GM19395 (cell line): ENCODE results near the gene FAM83F.

Source experiments
- ATAC-seq: cut with Tn5 transposase; IDR thresholded peaks from one replicate; pipeline ENCODE4 v1.9.1; 2021; ENCODE audit warnings: mild to moderate bottlenecking, moderate library complexity; ENCODE audit not compliant: unreplicated experiment

The FAM83F gene

DNA sequence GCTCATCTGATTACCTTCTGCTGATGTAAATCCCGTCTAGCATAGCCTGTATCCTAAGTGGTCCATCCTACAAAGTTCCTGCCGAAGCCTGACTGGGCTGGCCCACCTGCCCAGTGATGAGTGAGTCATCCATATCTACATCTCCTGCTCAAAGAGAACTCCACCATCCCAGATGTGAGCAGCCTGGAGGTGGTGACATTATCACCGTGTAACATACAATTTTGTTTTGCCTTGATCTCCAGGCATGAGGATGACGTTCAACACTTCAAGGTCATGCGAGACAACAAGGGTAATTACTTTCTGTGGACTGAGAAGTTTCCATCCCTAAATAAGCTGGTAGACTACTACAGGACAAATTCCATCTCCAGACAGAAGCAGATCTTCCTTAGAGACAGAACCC is 29.0 kb upstream of the FAM83F start:
- no peak for ATAC-seq

DNA sequence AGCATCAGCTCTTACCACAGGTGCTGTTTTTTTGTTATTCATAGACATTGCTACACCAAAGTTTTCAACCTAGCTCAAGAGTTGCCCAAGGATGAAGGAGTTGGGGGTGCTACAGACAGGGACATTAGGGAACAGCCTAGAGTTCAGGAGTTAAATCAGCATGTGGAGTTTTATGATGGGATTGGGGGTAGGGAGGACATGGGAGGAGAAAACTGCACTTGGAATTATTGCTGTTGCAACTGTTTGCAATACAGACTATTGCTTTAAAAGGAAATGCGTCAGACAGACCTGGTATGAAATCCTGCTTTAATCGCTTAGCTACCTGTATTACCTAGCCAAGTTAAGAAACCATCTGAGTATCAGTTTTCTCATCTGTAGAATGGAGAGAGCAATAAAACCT is 28.3 kb upstream of the FAM83F start:
- ATAC-seq: no peak

DNA sequence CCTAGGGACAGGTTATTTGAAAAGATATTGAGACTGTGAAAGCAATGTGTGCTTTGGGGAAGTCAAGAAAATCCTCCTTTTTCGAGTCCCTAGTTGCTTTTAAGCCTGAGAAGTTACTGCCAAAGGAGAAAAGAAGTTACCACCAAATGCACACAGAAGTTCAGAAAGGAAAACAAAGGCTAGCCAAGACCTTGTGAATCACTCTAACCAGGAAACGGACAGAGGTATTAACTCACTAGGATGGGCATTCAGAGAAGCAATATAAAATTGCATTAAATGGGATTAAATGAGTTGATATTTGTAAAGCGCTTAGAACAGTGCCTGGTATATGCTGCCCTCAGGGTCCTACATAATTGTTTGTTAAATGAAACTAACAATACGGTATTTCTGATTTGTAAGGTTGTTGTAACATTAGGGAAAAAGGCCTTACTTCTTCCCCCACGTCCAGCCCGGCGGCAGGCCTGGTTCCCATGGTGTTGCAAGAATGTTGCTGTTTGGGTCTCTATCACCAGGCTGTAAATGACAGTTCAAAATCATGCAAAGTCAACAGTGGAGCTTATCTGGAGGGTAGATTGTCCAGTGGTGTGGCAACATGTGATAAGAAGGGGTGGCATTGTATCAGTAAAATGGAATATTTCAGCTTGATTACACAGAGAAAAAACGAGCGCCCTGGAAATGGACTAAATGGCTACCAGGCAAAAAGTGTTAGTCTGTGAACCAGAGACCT is 27.5 kb upstream of the FAM83F start:
- ATAC-seq: no peak

DNA sequence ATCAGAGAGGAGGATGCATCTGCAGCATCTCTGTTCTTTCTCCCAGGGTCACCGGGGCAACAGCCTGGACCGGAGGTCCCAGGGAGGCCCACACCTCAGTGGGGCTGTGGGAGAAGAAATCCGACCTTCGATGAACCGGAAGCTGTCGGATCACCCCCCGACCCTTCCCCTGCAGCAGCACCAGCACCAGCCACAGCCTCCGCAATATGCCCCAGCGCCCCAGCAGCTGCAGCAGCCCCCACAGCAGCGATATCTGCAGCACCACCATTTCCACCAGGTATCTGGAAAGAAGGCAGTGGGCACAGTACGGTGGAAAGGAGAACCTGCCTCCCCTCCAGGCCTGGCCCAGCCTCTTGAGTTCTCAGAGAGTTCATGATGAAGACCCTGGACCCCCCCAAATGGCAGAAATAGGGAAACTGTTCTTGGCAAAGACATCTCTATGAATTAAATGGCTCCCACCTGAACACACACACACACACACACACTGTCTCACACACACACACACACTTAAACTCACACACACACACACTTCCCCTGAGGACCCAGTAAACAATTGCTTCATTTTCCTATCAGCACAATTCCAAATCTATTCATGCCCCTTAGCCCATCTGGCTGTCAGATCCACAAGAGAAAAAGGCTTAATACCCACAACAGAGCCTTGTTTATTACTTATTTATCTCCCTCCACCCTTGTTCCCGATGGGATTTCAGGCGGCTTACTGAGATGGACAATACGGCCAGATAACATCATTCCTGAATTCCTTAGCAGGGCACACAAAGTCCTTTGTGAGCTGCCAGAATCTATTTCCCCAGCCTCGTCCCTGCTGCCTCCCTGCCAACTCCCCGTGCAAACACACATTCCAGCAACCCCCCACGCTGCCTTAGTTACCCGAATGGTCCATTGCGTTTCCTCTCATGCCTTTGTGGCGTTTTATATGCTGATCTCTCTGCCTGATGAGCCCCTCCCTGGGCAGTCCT is 26.5 kb upstream of the FAM83F start:
- ATAC-seq: no peak

DNA sequence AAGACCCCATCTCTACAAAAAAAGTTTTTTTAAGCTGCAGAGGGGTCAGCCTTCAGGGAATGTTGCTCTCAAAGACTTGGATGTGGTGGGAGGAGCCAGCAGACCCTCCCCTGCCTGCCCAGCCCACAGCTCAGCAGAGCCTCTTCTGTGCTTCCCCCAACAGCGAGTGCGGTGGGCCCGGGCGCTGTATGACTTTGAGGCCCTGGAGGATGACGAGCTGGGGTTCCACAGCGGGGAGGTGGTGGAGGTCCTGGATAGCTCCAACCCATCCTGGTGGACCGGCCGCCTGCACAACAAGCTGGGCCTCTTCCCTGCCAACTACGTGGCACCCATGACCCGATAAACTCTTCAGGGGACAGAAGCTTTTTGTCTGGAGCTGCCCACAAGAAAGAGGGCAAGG is 24.0 kb upstream of the FAM83F start:
- ATAC-seq: no peak

DNA sequence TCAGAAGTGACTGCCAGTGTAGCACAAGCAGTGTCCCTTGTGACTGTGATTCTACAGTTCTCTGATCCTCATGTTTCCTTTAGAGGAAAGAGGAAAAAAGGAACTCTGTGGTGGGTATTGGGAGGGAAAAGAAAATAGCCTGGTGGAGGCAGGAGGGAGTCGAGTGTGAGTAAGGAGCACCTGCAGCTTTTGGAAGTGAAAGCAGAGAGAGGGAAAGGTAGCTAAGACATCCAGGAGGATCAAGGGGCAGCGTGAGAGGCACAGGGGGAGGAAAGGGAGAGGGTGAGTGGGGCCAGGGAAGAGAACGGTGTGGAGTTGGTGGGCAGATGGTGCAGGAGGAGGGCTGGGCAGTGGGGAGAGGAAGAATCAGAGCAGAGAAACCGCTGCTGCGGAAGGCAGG is 22.1 kb upstream of the FAM83F start:
- no peak for ATAC-seq

DNA sequence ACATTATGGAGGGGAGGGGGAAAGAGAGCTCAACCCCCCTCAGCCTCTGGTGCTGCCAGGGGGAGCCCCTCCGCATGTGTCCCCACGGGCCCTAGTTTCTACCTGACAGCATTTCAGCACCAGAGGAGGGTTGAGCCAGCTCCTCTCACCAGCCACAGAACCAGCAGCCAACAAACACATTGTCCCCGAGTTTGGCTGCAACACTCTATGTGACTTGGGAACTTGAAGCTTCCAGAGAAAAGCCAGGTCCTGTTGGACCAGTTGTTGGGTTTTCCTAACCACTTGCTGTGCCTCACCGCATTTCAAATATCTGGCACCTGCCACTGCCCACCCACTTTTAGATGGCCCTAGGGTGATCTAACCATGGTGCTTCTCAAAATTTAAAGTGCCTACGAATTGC is 21.1 kb upstream of the FAM83F start:
- no peak for ATAC-seq

DNA sequence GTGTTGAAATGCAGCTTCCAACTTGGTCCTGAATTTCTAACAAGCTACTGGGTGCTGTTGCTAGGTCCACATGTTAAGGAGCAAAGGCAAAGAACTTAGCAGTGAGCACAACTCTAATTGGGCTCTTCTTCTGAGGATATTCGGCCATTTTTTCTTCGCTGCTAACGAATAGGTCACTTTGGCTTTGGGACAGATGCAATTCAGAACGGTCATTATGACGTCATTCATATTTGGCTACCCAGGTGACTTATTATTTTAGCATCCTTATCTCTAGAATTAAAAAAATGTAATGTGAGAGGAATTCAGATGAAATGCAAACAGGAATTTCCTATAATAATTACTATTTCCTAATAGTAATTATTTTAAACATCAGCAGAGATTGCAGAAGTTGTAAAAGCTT is 20.7 kb upstream of the FAM83F start:
- no peak for ATAC-seq

DNA sequence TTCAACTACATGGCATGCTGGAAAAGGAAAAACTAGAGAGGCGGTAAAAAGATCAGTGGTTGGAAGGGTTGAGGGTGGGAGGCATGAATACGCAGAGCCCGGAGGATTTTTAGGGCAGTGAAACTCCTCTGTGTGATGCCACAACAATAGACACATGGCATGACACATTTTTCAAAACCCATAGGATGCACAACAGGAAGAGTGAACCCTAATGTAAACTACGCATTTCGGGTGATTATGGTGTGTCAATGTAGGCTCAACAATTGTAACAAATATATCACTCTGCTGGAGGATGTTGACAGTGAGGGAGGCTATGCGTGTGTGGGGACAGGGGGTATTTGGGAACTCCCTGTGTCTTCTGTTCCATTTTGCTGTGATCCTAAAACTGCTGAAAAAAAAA is 15.7 kb upstream of the FAM83F start:
- ATAC-seq: no peak

DNA sequence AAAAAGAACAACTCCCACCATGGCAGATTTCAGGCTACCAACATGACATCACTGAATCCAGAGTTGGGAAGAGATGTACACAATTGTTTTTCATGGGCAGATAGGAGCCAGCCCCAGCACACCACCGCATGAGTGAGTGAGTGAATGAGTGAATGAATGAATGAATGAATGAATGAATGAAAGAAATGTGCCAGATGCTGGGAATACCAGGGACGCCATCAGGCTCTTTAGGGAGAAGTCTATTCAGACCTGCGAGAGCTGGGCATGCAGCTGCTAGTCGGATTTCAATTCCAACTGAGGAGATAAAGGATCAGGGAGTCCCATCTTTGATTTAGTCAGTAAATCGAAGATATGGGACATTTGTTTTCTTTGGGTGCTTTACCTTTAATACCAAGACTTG is 15.3 kb upstream of the FAM83F start:
- no peak for ATAC-seq

DNA sequence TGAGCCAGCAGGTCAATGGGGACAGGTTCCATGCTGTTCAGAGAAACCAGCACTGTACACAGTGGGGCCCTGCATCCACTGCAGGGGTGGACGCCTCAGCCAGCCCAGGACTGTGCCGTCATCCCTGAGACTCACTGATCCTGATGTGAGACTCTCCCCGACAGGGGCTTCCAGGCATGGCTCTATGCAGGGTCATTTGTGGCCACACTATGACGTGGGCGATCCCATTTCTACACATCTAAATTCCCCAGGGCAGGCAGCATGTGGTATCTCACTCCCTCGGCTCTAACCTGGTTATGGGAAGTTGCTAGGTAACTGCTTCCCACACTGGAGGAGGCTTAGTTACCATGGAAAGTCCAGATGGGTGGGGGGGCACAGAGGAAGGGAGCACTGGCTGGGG is 14.2 kb upstream of the FAM83F start:
- no peak for ATAC-seq

DNA sequence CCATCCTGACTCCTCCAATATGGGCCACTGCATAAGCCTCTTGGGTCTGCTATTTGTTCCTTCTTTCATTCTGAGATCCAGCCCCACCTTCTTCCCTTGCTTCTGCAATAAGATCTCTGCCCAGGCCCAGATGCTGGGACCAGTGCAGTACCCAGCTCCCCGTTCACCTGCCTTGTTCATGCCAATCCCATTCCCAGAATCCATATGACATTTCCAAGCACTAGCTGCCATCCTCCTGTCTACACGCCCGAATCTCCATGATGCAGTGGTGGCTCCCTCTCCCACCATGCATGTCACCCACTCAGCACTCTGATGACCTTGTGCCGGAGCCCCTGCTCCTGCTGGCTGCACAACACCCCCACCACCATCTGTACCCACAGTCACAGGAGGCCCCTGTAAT is 11.4 kb upstream of the FAM83F start:
- no peak for ATAC-seq

DNA sequence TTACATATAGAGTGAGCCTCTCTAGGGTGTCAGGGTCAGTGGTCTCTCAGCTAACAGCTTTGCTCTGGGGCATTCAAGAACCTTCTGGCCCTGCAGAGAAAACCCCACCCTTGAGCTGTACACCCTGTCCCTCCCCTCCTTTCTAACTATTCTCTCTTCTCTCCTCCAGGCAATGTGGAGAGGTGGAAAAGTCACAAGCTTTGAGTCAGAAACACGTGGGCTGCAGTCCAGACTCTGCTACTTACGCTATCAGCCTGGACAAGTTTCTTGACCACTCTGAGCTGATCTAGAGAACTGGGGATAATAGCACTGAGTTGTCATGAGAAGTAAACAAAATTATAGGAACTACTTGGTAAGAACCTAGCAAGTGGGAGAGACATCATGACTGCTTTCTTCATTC is 10.7 kb upstream of the FAM83F start:
- no peak for ATAC-seq

DNA sequence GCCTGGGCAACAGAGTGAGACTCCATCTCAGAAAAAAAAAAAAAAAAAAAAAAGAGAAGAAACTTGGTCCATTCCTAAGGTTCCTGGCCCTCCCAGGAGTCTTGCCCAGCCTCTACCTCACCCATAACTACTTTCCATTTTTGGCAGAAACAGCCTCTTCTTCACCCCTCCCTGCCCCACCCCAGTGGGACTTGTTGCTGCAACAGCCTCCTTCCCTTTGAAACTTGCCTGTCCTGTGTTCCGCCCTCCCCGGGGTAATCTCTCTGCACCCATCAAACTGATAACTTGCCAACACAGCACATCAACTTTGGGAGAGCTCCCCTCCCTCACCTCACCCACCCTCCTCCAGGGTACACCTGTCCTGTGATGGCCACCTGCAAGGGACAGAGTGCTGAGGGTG is 10.0 kb upstream of the FAM83F start:
- ATAC-seq: no peak

DNA sequence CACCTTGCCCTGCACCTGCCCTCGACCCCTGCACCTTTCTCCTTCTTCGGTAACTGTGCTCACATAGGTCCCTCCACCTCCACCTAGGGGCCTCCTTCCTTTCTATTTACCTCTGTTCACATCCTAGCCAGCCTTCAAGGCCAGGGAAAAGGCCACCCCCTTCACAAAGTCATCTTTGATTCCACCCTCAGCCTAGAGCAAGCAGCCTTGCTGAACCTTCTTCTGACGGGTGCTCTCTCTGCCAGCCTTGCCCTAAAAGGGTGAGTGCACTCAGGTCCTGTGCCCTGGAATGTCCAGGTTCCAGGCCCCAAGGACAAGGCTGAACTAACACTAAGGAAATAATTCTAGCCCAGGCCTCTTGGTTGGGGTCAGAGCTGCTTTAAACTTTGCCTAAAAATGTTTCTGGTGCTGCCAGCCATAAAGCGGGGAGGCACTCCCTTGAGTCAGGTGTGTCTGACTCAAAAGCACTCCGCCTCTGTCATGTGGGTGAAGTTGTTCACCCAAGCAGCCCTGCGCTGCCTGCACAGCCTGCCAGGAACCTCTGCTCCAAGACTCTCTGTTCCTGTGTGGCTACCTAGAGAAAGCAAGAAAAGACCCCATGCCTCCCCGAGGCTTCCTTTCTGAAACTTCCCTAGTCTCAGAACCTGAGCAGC is 9.2 kb upstream of the FAM83F start:
- no peak for ATAC-seq

DNA sequence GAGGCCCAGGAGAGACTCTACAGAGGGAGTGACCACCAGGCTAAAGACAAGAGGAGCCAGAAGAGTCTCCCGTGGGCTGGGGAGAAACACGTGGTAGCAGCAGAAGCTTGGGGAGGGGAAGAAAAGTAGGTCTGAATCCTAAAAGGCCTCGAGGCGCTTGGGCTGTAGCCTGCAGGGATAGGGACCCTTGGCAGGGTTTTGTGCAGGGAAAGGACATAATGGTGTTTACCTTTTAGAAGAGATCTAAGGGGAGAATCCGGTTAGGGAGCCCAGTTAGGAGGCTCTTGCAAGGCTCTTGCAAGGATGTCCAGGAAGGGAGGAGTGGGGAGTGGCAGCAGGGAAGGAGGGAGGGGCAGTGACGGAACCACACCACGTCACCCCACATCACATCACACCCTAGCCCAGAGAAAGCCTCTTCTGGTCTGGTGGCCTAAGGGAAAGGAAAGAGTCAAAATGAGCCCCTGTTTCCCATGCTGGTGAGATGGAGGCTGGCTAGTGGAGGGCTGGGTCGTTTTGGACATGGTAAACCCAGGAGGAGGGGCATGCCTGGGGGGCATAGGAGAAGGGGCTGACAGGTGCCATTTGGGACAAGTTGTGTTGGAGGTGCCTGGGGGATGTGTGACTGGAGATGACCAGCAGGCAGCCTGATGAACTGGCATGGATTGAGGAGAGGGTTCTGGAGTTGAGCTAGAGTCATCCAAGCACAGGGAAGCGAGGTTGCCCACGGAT is 6.2 kb upstream of the FAM83F start:
- no peak for ATAC-seq

DNA sequence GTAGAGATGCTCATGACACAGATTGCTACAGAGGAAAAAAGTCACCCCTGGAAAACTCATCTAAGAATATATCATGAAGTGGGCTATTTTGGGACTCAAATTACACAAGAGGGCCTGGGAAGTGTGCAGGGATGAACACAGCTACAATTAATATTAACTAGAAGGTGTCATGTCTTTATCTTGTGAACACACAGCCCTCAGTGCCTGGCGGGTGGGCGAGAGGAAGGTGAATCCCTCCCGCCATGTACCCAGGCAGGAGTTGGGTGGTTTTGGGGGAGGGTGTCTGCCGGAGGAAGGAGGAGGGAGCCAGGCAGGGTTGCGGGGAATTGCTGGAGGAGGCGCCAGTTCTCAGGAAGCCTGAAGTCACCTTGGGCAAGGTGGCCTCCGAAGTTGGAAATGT is 5.1 kb upstream of the FAM83F start:
- no peak for ATAC-seq

DNA sequence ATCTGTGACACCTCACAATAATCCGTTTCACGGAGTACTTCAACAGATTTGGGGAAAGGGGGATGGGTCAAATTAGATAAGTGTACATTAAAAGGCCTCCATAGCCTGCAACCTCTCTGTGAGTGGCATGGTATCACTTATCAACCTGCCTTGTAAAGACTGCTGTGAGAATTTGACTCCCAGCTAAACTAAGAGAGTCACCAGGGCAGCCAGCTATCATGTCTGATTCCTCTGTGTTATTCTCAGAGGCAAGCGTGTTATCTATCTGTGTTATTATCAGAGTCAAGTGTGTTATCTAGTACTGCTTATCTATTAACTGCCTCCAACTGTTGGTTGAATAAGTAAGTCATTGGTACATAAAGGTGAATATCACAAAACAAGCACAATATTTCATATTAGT is 4.1 kb upstream of the FAM83F start:
- no peak for ATAC-seq

DNA sequence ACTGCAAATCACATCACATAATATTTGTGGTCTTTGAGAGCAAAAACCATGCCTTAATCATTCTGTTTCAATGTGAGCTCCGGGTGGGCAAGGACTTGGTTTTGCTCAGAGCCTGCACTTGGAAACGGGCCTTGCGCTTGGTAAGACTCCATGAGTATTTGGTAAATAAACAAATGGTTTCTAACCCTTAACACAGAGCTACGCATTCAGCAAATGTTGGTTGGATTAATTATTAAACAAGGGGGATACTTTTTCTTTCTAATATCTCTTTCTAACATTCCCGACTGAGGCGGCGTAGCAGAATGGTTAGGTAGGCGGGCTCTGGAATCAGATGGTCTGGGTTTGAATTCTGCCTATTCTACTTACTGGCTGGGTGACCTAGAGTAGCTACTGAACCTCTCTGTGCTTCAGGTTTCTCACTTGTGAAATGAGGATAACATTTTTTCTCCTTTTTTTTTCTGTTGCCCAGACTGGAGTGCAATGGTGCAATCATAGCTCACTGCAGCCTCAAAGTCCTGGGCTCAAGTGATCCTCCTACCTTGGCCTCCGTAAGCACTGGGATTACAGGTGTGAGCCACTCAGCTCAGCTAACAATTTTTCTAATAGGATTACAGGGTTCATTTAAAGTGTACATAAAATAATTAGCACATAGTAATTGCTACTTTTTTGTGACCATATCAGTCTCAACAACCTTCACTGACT is 3.4 kb upstream of the FAM83F start:
- no peak for ATAC-seq

DNA sequence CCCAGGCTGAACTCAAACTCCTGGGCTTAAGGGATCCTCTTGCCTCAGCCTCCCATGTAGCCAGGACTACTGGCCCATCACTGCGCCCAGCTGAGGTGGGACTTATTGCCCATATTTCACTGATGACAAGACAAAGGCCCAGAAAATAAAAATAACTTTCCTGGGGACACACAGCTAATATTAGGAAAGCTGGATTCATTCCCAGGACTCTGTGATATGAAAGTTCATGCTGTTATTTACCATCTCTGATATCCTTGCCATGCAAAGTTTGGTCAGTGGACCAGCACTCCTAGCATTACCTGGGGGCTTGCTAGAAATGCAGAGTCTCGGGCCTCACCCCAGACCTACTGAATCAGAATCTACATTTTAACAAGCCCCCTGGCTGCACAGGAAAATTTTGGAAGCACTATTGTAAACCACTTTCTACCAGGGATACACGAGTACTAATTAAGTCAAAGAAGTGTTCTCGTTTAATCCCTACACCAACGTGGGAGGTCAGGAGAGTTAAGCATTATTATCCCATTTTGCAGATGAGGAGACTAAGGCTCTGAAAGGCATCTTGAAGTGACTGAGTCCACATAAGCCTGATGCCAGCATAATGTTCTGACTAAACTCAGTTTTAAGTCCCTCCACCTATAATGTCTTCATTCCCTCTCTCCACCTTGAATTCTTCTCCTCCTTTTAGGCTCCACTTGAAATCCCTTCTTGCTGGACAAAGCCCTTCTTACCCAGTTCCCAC is 2.5 kb upstream of the FAM83F start:
- no peak for ATAC-seq
